GM21528 (cell line): ENCODE results near the gene BCAS1.
A peak's percentile ranks its signal among the peaks of the same experiment; 100 is the strongest.
"Not testable (repeated sequence)": the region's sequence is repeated elsewhere in the genome, so short reads cannot be mapped to it uniquely, and the experiment has no call there.

Experiments used
- ATAC-seq: cut with Tn5 transposase; IDR thresholded peaks from one replicate; pipeline ENCODE4 v1.9.1; 2021; ENCODE audit warnings: mild to moderate bottlenecking, moderate library complexity; ENCODE audit not compliant: unreplicated experiment, low FRiP score

The BCAS1 gene

GRCh38 chr20:53933232-53933846 is 137.1 kb downstream of the BCAS1 start:
- no peak for ATAC-seq

GRCh38 chr20:53932655-53933192 is 137.7 kb downstream of the BCAS1 start:
- ATAC-seq, result not testable (repeated sequence)

- ATAC-seq, result no peak
These were observed 138.8 kb downstream of the BCAS1 start for GRCh38 chr20:53931597-53931996.

- no peak for ATAC-seq
These were observed 139.5 kb downstream of the BCAS1 start for GRCh38 chr20:53930651-53931504.

- ATAC-seq, result peak; percentile 62
These were observed 140.3 kb downstream of the BCAS1 start for GRCh38 chr20:53929974-53930650.

- ATAC-seq, result no peak
These were observed 141.0 kb downstream of the BCAS1 start for GRCh38 chr20:53929399-53929798.

GRCh38 chr20:53927990-53928389 is 142.4 kb downstream of the BCAS1 start:
- ATAC-seq, result no peak

GRCh38 chr20:53926428-53927028 is 143.9 kb downstream of the BCAS1 start:
- ATAC-seq, result peak; percentile 69

- no peak for ATAC-seq
These were observed 144.6 kb downstream of the BCAS1 start for GRCh38 chr20:53925651-53926401.

GRCh38 chr20:53923566-53924369 is 146.6 kb downstream of the BCAS1 start:
- no peak for ATAC-seq

- no peak for ATAC-seq
These were observed 147.5 kb downstream of the BCAS1 start for GRCh38 chr20:53922901-53923314.

GRCh38 chr20:53921443-53921973 is 148.9 kb downstream of the BCAS1 start:
- ATAC-seq, result no peak

- no peak for ATAC-seq
These were observed 149.6 kb downstream of the BCAS1 start for GRCh38 chr20:53920647-53921245.

- ATAC-seq, result no peak
These were observed 150.5 kb downstream of the BCAS1 start for GRCh38 chr20:53919886-53920285.

- ATAC-seq, result no peak
These were observed 151.4 kb downstream of the BCAS1 start for GRCh38 chr20:53918949-53919361.

GRCh38 chr20:53918020-53918311 is 152.4 kb downstream of the BCAS1 start:
- ATAC-seq, result no peak

- peak; percentile 53 for ATAC-seq
These were observed 153.0 kb downstream of the BCAS1 start for GRCh38 chr20:53917145-53918019.

GRCh38 chr20:53916173-53916512 is 154.3 kb downstream of the BCAS1 start:
- ATAC-seq, result peak; percentile 4
